ENCODE results near the gene LRRC18.
A peak's percentile ranks its signal among the peaks of the same experiment; 100 is the strongest.

LRRC18 gene

GRCh38 chr10:48946332-48946731 is 6.7 kb upstream of the LRRC18 start:
- DNase-seq (ENCODE audit: low read depth): no peak

- DNase-seq (ENCODE audit: low read depth): no peak
Observed at GRCh38 chr10:48945441-48946130, 5.9 kb upstream of the LRRC18 start.

GRCh38 chr10:48944171-48944570 is 4.5 kb upstream of the LRRC18 start:
- no peak for DNase-seq (ENCODE audit: low read depth)

GRCh38 chr10:48943096-48943495 is 3.5 kb upstream of the LRRC18 start:
- no peak for DNase-seq (ENCODE audit: low read depth)

GRCh38 chr10:48941427-48942075 is 1.9 kb upstream of the LRRC18 start:
- DNase-seq (ENCODE audit: low read depth): no peak

GRCh38 chr10:48940958-48941357 is 1.3 kb upstream of the LRRC18 start:
- no peak for DNase-seq (ENCODE audit: low read depth)

- DNase-seq (ENCODE audit: low read depth): no peak
Observed at GRCh38 chr10:48940372-48940771, 732 bp upstream of the LRRC18 start.

GRCh38 chr10:48938990-48939536 is 577 bp downstream of the LRRC18 start:
- DNase-seq (ENCODE audit: low read depth): no peak

GRCh38 chr10:48938281-48938680 is 1.4 kb downstream of the LRRC18 start:
- DNase-seq (ENCODE audit: low read depth): no peak

GRCh38 chr10:48937796-48938195 is 1.8 kb downstream of the LRRC18 start:
- DNase-seq (ENCODE audit: low read depth): no peak

GRCh38 chr10:48935577-48935976 is 4.1 kb downstream of the LRRC18 start:
- DNase-seq (ENCODE audit: low read depth): no peak

GRCh38 chr10:48934672-48935501 is 4.8 kb downstream of the LRRC18 start:
- no peak for DNase-seq (ENCODE audit: low read depth)

GRCh38 chr10:48932831-48933664 is 6.6 kb downstream of the LRRC18 start:
- peak; percentile 29 for DNase-seq (ENCODE audit: low read depth)

- no peak for DNase-seq (ENCODE audit: low read depth)
Observed at GRCh38 chr10:48931188-48931587, 8.5 kb downstream of the LRRC18 start.

- no peak for DNase-seq (ENCODE audit: low read depth)
Observed at GRCh38 chr10:48929413-48929990, 10.1 kb downstream of the LRRC18 start.

- no peak for DNase-seq (ENCODE audit: low read depth)
Observed at GRCh38 chr10:48926764-48927540, 12.7 kb downstream of the LRRC18 start.

GRCh38 chr10:48926255-48926654 is 13.4 kb downstream of the LRRC18 start:
- DNase-seq (ENCODE audit: low read depth): no peak

- no peak for DNase-seq (ENCODE audit: low read depth)
Observed at GRCh38 chr10:48924988-48925387, 14.7 kb downstream of the LRRC18 start.

GRCh38 chr10:48923748-48924147 is 15.9 kb downstream of the LRRC18 start:
- no peak for DNase-seq (ENCODE audit: low read depth)

- no peak for DNase-seq (ENCODE audit: low read depth)
Observed at GRCh38 chr10:48913674-48914073, 26.0 kb downstream of the LRRC18 start.

GRCh38 chr10:48910548-48910947 is 29.1 kb downstream of the LRRC18 start:
- DNase-seq (ENCODE audit: low read depth): no peak
